Measurements from ENCODE around the gene ANKRD30B.
"Not testable (repeated sequence)": the region's sequence is repeated elsewhere in the genome, so short reads cannot be mapped to it uniquely, and the experiment has no call there.

The ANKRD30B gene

GRCh38 chr18:14841607-14842006 lies 93.6 kb downstream of the ANKRD30B start:
- in situ Hi-C loops (cut with MboI; ENCODE audit: low sequenced_read_pairs): not testable (repeated sequence)

GRCh38 chr18:14851533-14851932 lies 103.6 kb downstream of the ANKRD30B start:
- in situ Hi-C loops (cut with MboI; ENCODE audit: low sequenced_read_pairs): not testable (repeated sequence)

- in situ Hi-C loops (cut with MboI; ENCODE audit: low sequenced_read_pairs): not testable (repeated sequence)
Observed at GRCh38 chr18:14855634-14856033, 107.7 kb downstream of the ANKRD30B start.

GRCh38 chr18:14856256-14856655 lies 108.3 kb downstream of the ANKRD30B start:
- in situ Hi-C loops (cut with MboI; ENCODE audit: low sequenced_read_pairs): not testable (repeated sequence)

- in situ Hi-C loops (cut with MboI; ENCODE audit: low sequenced_read_pairs): not testable (repeated sequence)
Observed at GRCh38 chr18:14858514-14858913, 110.5 kb downstream of the ANKRD30B start.

- in situ Hi-C loops (cut with MboI; ENCODE audit: low sequenced_read_pairs): not testable (repeated sequence)
Observed at GRCh38 chr18:14859995-14860394, 112.0 kb downstream of the ANKRD30B start.

GRCh38 chr18:14866426-14866825 lies 118.5 kb downstream of the ANKRD30B start:
- in situ Hi-C loops (cut with MboI; ENCODE audit: low sequenced_read_pairs): not testable (repeated sequence)

GRCh38 chr18:14867988-14868387 lies 120.0 kb downstream of the ANKRD30B start:
- in situ Hi-C loops (cut with MboI; ENCODE audit: low sequenced_read_pairs): not testable (repeated sequence)

GRCh38 chr18:14868825-14869224 lies 120.9 kb downstream of the ANKRD30B start:
- in situ Hi-C loops (cut with MboI; ENCODE audit: low sequenced_read_pairs): not testable (repeated sequence)

- in situ Hi-C loops (cut with MboI; ENCODE audit: low sequenced_read_pairs): not testable (repeated sequence)
Observed at GRCh38 chr18:14878826-14879225, 130.9 kb downstream of the ANKRD30B start.

GRCh38 chr18:14900435-14900834 lies 152.5 kb downstream of the ANKRD30B start:
- in situ Hi-C loops (cut with MboI; ENCODE audit: low sequenced_read_pairs): no loop called here

Data from HL-60/S4 treated with retinoic acid at 250 ng/mL for 4 days and 3 days (cell line).